GM12872 (cell line): Measurements from ENCODE around the gene ASPDH.

Experiments used
- CTCF ChIP-seq: IDR thresholded peaks from 3 replicates; pipeline ENCODE4 v1.5.1; 2011; ENCODE audit warnings: low read depth, mild to moderate bottlenecking, low read length, moderate library complexity; ENCODE audit not compliant: insufficient read depth

The ASPDH gene

GRCh38 chr19:50490991-50491472, 22.7 kb downstream of the ASPDH start:
- TF ChIP-seq CTCF: no peak

- no peak for TF ChIP-seq CTCF
These were observed 23.3 kb downstream of the ASPDH start for GRCh38 chr19:50490411-50490811.

- TF ChIP-seq CTCF: no peak
These were observed 24.2 kb downstream of the ASPDH start for GRCh38 chr19:50489461-50490011.

- TF ChIP-seq CTCF: no peak
These were observed 25.1 kb downstream of the ASPDH start for GRCh38 chr19:50488389-50489194.

GRCh38 chr19:50486823-50487515, 26.7 kb downstream of the ASPDH start:
- TF ChIP-seq CTCF: peak; percentile 66

- no peak for TF ChIP-seq CTCF
These were observed 28.3 kb downstream of the ASPDH start for GRCh38 chr19:50485284-50485955.

GRCh38 chr19:50482916-50483315, 30.8 kb downstream of the ASPDH start:
- no peak for TF ChIP-seq CTCF
